Endometrial microvascular endothelial cells (primary cell): ENCODE measurements around the gene VWC2. TPM values are rescaled to one million over a fixed set of nuclear protein-coding genes. Genes with fewer than 3 reads are reported as not detected.

Experiments used
- in situ Hi-C: cut with HindIII; loops from 2 replicates; pipeline ENCODE4 v1.10.0; 2017; ENCODE audit warnings: low sequenced_read_pairs, low pct_unique_long_range_greater_than_20kb; ENCODE audit errors: inconsistent ontology term
- total RNA-seq: library from RNA; depleted of rRNA; stranded (reverse); fragments of >200 nt; gene quantifications from one replicate; pipeline ENCODE4 v1.2.3, GENCODE V29; 2015; ENCODE audit errors: inconsistent ontology term

VWC2 gene
- total RNA-seq, 1 donor from 2014 or later = not detected

DNA sequence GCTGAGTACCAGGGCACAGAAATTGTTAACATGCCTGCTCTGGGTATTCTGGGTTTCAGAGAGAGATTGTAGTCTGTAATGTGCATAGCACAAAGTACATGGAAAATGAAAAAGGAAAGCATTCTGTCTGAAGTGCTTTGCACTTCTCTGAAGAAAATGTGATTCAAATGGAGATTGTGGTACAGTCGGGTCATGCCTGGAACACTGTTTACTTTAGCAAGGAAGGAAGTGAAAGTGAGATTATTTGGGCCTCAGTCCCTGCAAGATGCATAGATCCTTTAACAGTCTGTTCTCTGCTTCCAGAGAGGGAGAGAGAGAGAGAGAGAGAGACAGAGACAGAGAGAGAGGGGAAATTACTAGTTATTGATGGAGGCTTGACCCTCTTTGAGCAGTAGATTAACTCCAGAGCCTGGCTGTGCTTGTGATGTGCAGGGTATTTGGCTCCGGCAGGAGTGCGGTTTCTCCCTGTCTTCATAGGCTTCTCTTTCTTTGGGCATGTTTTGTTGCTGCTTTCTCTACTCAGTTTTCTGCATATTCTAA lies 5.4 kb downstream of the VWC2 start:
- in situ Hi-C loops = no loop called here

DNA sequence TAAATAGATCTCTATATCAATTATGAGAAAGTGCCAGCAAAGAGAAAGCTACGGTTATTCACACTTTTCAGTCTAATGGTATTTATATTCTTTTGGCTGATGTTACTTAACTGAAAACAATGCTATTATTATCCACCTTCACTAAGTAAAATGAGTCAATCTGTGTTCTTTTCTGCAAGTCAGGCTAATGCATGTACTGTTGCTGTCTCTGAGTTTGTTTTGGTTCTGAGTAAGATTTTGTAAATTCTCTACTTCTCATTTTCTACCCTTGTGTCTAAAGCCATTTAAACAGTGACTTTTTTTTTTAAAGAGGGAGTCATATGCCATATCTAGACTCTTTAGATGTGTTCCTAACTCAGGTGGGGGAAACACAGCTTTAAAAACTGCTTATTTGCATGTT lies 7.5 kb downstream of the VWC2 start:
- in situ Hi-C loops = no loop called here

DNA sequence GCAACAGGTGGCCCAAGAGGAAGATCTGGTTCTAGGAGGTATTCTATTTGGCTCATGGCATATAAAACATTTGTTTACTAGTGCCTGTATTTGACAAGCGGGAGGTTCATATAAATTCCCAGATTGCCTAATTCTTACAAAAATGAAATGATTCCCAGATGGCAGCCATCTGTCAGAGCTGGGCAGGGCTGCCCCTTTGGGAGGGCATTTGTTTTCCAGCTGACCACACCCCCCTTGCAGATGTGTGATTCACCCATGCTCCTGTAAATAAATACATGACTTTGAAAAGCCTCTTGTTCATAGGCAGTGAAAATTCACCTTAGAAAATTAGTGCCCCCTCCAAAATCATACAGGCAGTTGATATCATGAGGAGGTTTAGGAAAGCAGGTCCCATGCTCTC lies 8.6 kb downstream of the VWC2 start:
- in situ Hi-C loops = no loop called here

DNA sequence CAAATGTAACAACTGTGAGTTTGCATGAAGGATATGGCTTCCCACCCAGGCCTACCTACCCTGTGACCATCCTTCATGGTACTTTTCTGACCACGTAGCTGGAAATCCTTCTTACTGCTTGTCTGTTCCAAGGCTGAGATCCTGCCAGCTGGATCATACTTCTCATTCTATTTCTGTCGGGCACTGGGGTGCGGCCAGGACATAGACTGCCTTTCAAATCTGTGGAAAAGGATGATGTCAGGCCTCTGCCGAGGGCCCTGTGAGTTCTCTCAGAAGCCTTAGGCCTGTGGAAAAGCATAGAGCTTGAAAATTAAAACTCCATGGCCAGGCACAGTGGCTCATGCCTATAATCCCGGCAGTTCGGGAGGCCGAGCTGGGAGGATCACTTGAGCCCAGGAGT lies 10.0 kb downstream of the VWC2 start:
- in situ Hi-C loops = no loop called here

DNA sequence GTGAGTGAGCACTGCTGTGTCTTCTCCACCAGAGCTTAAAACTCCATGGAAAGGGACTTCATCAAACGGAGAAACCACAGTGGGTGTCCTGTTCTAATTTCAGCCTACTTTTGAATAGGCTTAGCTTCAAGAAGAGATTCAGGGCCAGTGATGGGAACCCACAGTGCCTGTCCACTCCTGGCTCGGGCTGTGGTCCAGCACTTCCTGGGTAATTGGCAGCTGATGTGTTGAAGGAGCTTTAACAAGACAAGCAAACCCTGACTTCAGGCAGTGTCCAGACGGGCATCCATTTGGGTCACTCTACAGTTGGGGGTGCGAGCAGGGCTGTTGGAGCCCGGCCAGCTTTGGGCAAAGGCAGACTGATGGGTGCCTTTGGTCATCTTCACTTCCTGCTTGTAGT lies 14.5 kb downstream of the VWC2 start:
- in situ Hi-C loops = no loop called here

DNA sequence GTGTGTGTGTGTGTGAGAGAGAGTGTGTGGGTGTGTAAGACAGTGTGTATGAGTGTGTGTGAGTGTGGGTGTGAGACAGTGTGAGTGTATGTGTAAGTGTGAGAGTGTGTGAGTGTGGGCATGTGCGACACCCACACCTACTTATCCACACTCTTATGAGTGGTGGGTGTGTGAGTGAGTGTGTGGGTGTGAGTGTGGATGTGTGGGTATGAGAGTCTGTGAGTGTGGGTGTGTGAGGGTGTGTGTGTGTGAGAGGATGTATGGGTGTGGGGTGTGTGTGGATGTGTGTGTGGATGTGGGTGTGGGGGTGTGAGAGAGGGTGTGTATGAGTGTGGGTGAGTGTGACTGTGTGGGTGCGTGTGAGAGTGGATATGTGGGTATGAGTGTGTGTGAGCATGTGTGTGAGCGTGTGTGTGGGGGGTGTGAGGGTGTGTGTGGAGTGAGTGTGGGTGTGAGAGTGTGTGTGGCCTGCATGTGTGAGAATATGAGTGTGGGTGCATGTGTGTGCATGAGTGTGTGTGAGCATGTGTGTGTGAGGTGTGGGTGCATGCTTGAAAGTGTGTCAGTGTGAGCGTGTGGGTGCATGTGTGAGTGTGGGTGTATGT lies 15.1 kb downstream of the VWC2 start:
- in situ Hi-C loops = no loop called here

DNA sequence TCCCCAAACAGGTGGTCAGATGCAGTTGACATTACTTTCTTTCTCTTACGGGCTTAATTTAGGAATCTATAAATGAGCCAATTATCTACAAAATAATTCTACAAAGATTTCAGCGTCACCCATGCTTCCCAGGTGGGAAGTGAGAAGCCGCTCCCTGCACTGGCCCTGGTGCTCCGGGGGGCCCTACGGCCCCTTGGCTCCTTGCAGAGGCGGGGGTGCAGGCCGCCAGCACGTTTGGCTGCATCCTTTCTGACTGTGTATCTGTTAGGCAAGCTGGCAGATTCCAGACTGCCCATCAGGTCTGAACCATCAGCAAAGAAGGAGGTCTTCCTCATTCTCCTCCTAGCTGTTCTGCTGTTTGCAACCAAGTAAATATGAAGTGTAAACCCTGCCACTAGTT lies 16.3 kb downstream of the VWC2 start:
- in situ Hi-C loops = no loop called here

DNA sequence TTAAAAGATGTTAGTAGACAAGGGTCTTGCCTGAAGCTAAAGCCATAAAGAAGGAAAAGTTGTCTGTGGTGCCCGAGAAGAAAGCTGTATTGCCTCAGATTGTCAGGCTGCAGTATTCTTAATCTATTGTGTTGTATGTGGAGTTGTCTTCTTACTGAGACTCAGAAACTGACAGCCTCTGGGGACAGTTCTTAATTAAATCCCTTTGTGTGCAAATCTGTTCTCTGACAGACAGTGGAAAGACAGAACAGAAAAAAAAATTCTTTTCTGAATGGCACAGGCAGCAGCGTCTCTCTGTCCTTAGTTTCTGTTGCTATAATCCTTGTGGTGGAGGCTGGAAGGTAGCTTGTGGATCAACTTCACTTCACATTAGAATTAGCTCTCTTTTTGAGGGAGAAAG lies 16.8 kb downstream of the VWC2 start:
- in situ Hi-C loops = no loop called here

DNA sequence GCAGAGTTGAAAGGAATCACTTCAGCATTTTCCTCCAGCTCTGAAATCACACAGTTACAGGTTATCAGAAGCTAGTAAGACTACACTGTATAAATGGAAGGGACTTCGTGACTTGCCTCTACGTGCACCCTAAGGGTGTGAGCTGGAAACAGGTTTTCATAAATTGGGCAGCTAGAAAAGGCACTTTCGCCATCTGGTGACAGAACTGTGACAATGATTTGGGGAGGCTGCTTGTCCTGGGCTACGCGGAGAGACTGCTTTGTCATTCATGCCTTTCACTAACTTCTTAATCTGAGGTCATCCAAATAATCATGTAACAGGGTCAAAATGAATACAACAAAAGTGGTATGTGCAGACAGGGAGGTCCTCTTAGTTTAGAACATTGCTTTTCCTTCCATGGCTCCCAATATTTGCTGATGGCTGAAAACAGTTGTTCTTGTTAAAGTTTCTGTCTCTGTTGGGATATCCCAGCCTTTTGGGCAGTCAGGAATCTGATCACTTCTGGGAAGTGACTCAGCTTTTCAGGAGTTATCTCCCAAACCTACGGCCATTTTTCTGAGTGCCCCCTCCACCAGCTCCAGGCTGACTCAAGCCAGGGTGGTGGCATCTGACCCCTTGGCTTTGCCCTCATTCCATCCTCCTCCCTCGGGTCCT lies 17.8 kb downstream of the VWC2 start:
- in situ Hi-C loops = no loop called here

DNA sequence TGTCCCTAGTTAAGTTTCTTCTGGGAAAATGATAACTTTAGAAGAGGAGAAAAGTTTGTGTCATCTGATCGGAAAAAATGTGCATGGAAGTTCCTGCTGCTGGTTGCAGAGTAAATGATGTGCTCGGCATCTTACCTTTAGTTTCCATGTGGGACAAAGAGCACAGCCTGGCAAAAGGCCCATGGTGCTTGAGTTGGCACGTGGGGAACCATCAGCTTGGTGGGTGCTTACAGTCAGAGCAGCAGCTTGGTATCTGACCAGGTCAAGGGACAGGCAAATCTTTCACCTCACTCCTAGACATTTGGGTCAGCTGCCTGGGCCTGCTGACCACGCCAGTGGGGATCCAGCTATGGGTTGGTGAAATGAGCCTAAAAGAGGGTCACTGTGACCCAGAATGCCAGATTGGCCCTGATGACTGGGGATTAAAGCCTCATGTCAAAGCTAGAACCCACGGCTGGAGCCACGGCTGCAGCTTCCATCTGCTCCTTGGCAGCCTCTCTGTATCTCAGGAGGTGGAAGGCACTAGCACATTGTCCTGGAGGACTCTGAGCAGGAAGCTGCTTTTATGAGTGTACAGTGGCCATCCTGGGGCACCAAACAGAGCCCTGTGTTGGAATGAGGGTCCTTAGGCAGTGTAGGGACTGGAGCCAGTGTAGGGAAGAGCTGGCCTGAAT lies 24.7 kb downstream of the VWC2 start:
- in situ Hi-C loops = no loop called here

DNA sequence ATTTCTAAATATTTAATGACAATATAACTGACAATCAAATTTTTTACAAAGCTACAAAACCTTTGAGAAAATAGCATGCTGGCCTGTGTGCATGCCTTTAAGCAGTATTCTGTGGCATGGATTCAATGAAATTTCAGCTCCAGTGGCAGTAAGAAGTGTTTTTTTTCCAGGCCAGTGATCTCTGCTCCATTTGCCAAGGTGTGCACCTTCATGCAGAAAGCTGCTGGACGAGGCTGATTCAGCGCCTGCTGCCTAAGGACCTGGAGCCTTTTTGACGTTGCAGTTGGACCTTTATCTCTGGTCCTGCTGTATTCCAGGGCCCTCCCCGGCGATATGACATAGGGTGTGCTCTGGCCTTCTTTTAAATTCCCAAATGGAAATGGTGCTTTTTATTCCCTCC lies 26.6 kb downstream of the VWC2 start:
- in situ Hi-C loops = no loop called here

DNA sequence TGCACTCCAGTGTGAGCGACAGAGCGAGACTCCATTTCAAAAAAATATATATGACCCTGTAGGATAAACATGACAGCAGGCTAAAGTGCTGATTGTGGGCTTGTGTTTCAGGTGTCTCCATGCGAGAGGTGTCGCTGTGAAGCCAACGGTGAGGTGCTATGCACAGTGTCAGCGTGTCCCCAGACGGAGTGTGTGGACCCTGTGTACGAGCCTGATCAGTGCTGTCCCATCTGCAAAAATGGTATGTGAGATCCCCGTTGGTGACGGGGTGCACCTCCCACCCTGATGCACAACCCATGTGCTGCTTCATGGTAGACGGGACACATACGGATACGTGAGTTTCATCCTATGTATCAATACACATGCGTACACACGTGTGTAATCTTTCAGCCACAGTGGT lies 29.2 kb downstream of the VWC2 start:
- in situ Hi-C loops = no loop called here

DNA sequence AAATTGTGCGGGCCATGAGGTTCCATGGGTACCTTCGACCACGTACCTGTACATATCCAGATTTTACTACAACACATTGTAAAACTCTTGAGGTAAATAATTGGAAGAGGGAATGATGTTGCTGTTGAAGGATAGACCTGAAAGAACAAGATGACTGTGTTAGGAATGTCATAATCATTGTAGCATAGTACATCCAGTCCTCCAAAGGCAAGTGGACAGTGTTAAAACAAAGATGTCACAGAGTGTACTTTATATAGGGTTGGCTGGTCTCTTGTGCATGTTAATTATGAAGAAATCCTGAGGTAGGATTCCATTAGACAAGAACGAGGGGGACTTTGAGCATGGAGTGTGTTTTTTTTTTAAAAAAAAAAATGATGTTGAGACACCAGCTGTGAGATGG lies 30.4 kb downstream of the VWC2 start:
- in situ Hi-C loops = no loop called here

DNA sequence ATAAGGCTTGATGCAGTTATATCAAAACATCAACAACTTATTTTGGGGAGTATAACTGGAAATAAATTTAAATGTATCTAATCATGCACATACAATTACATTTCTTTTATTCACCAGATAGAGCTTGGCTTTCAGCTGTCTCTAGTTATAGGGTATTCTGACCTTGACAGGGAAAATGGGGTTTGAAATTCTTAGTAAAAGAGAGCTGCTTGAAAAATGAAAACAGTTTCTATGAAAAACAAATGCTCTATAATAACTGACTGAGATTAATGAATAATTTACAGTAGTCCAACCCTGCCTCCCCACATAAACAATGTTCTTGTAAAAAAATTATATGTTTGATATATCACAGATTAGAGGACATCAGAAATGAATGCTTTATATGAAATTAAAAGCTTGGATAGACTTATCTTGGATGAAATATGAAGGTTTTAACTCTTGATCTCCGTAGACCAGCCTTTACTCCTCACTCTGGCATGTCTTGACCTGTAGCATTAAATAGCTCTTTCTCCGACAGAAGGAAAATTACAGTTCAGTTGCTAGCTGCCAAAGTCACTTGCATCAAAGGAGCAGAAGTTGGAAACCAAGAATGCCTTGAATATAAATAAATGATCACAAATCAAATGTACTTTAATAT lies 32.1 kb downstream of the VWC2 start:
- in situ Hi-C loops = no loop called here

DNA sequence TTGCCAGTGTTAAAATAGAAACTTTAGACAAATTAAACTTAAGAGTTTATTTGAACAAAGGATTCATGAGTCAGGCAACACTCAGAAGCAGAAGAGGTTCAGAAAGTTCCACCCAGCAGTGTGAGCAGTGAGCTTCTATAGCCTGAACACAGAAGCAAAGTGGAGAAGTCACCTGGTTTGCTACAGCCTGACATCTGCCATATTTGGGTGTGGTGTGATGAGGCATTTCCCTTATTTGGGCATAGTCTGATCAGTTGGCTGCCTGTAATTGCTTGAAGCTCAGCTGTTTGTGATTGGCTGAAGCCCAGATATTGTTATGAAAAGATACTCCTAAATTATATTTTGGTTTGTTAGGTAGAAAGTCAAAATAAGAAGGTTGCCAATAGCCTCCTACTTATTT lies 39.1 kb downstream of the VWC2 start:
- in situ Hi-C loops = no loop called here

DNA sequence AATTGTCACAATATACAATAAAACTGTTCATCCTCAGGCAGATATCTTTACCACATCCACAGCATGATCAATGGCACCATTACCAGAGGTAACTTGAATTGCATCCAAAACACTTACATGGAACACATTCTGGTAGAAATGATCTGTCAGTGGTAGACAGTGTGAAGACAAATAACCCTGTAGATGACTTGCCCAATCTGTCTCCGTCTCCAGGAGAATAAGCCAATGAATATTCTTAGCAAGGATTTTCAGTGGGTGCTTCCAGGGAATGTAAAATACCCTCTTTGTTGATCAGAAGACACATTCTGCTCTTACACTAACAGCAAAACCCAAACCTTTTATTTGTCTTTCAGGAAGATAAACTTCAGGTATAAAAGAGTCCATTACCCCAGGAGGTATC lies 43.8 kb downstream of the VWC2 start:
- in situ Hi-C loops = no loop called here

DNA sequence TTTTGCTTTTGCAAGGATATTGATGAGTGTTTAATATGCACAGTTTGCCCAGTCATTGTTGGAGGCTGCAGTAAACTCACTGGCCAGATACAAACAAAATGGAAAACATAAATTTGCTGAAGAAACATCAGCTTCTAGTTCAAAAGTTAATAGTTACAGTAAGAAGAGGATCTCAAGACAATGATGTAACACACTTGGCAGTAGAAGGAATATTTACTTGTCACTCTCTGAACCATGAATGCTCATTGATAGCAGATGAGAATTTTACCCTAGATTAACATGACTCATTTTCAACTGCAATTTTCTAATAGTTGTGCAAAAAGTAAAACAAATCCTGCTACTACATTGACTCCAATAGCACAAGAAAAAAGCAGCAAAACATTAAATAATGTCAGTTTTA lies 47.7 kb downstream of the VWC2 start:
- in situ Hi-C loops = no loop called here

DNA sequence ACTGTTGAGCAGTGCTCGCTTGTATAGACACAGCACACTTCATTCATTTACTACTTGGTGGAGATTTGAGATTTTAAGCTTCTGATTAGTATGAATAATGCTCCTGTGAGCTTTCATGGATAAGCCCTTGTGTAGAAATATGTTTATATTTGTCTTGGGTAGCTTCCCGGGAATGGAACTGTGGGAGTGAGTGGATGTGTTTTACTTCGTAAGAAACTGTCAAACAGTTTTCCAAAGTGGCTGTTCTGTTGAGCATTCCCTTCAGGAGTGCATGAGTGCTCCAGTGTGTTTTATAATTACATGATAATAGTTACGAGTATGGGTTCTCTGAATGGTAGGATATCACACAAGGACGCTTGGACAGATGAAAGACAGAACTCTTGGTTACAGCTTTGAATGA lies 49.4 kb downstream of the VWC2 start:
- in situ Hi-C loops = no loop called here

DNA sequence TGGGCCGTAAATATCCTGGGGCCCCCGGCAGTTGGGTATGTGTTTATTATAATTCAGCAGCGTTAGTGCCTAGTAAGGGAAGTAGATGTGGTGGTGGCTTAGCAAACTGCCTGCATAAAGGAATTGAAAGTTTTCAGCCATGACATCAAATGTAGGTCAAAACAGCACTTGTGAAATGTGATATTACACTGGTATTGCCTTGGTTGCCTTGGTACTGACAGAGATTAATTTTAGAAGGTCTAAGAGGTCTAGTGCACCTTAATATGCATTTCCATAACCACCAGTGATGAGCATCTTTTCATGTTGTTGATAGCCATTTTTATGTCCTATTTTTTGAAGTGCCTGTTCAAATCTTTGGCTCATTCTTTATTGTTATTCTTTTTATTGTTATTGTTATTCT lies 50.1 kb downstream of the VWC2 start:
- in situ Hi-C loops = no loop called here
